GM21360 (cell line): ENCODE results near the gene CAMKV.
"Not testable (repeated sequence)": the region's sequence is repeated elsewhere in the genome, so short reads cannot be mapped to it uniquely, and the experiment has no call there.

Experiments used
- ATAC-seq: cut with Tn5 transposase; IDR thresholded peaks from one replicate; pipeline ENCODE4 v1.9.1; 2021; ENCODE audit warnings: mild to moderate bottlenecking, moderate library complexity; ENCODE audit not compliant: unreplicated experiment

The CAMKV gene

GRCh38 chr3:49856181-49857005 lies 13.3 kb downstream of the CAMKV start, which contains the start of gene TRAIP:
TRAIP (minus strand) TSS chr3:49856564; CDS start chr3:49856453, 111 bp downstream.
- peak; percentile 91 for ATAC-seq

- no peak for ATAC-seq
Observed at GRCh38 chr3:49855662-49856061, 14.0 kb downstream of the CAMKV start.

GRCh38 chr3:49845694-49846093 lies 24.0 kb downstream of the CAMKV start:
- ATAC-seq = no peak

GRCh38 chr3:49844464-49845183 lies 25.1 kb downstream of the CAMKV start:
- ATAC-seq = no peak

- ATAC-seq = no peak
Observed at GRCh38 chr3:49842843-49843517, 26.7 kb downstream of the CAMKV start.

GRCh38 chr3:49841806-49842205 lies 27.9 kb downstream of the CAMKV start:
- no peak for ATAC-seq

GRCh38 chr3:49841126-49841696 lies 28.5 kb downstream of the CAMKV start:
- ATAC-seq = no peak

- no peak for ATAC-seq
Observed at GRCh38 chr3:49840388-49840787, 29.3 kb downstream of the CAMKV start.

- no peak for ATAC-seq
Observed at GRCh38 chr3:49839193-49839809, 30.4 kb downstream of the CAMKV start.

GRCh38 chr3:49831341-49831740 lies 38.4 kb downstream of the CAMKV start:
- ATAC-seq = no peak

- no peak for ATAC-seq
Observed at GRCh38 chr3:49826016-49826415, 43.7 kb downstream of the CAMKV start.

GRCh38 chr3:49823131-49823530 lies 46.6 kb downstream of the CAMKV start:
- ATAC-seq = not testable (repeated sequence)

- ATAC-seq = no peak
Observed at GRCh38 chr3:49813497-49814174, 56.1 kb downstream of the CAMKV start, which contains the start of gene UBA7. UBA7 (minus strand) TSS chr3:49813953; CDS start chr3:49813787, 166 bp downstream.

GRCh38 chr3:49812916-49813496 lies 56.7 kb downstream of the CAMKV start:
- no peak for ATAC-seq
